ENCODE measurements around the gene HNRNPUL1. TPM values are rescaled to one million over a fixed set of nuclear protein-coding genes. Genes with fewer than 3 reads are reported as not detected.

Gene HNRNPUL1
- total and polyA plus RNA-seq, 9 of the 15 experiments (the other 6 are each of a cell fraction or from before 2014, with no cell fraction given), result 7.3 to 211 (median 85.0) TPM

DNA sequence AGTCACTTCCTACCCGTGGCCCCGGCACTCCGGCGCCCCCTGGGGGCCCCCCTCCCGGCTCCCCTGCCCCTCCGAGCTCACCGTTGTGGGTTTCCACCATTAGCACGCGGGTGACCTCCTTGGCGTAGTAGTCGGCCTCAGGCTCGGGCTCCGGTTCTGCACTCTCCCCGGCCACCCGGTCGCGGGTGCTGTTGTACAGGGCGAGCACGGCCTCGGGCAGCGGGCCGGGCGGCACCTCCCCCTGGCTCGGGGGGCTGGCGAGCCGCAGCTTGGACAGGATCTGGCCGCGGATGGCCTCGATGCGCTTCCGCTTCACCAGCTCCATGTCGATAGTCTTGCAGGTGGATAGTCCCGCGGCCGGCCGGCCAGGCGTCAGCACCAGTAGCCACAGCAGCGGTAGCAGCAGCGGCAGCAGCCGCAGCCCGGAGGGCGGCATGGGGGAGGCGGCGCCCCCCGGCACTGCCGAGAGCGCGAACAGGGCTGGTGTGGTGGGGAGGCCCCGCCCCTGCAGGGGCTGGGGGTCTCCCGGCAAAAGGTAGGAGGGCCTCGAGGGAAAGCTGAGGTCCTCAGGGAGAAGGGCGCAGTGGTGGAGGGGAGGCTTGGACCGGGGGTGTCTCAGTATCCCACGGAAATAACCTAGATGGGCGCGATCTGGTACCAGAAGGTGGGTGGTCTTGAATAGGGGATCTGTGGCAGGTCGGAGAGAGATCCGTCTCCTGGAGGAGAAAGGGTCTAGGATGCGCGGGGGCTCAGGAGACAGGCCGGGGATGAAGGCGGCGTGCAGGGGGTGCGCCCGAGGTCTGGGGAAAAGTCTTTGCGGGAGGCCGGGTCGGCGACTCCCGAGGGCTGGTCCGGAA lies 88.7 kb downstream of the HNRNPUL1 start (continued):
- 0 out of 2 replicates have a peak, but pooled peaks have one; percentile 53 for TF ChIP-seq TGIF2 (CRISPR knock-in tag; IDR thresholded peaks at IDR 0.05)
- no peak for TF ChIP-seq ZNF324 (CRISPR knock-in tag; IDR thresholded peaks at IDR 0.05)
- TF ChIP-seq RAD21 (CRISPR knock-in tag; conservative IDR thresholded peaks at IDR 0.05 in 1 of 2, IDR thresholded peaks at IDR 0.05 in 1 of 2), result peak; percentile 30 to 43; a peak in 3 of 4 replicates
- TF ChIP-seq ATF2 (CRISPR knock-in tag; IDR thresholded peaks at IDR 0.05), result no peak
- TF ChIP-seq ZNF174 (CRISPR knock-in tag; IDR thresholded peaks at IDR 0.05), result no peak
- TF ChIP-seq ZNF592 (IDR thresholded peaks at IDR 0.05), result peak; percentile 81
- TF ChIP-seq BRD9 (IDR thresholded peaks at IDR 0.05; ENCODE audit: low read depth, partially characterized antibody), result no peak
- TF ChIP-seq, protein P1, sequence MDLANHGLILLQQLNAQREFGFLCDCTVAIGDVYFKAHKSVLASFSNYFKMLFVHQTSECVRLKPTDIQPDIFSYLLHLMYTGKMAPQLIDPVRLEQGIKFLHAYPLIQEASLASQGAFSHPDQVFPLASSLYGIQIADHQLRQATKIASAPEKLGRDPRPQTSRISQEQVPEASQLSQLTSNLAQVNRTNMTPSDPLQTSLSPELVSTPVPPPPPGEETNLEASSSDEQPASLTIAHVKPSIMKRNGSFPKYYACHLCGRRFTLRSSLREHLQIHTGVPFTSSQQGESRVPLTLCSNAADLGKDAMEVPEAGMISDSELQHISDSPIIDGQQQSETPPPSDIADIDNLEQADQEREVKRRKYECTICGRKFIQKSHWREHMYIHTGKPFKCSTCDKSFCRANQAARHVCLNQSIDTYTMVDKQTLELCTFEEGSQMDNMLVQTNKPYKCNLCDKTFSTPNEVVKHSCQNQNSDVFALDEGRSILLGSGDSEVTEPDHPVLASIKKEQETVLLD (IDR thresholded peaks at IDR 0.05), result no peak
- no peak; a peak in 1 of 4 replicates for TF ChIP-seq CSDE1 (IDR thresholded peaks at IDR 0.05)
- TF ChIP-seq, protein P2, sequence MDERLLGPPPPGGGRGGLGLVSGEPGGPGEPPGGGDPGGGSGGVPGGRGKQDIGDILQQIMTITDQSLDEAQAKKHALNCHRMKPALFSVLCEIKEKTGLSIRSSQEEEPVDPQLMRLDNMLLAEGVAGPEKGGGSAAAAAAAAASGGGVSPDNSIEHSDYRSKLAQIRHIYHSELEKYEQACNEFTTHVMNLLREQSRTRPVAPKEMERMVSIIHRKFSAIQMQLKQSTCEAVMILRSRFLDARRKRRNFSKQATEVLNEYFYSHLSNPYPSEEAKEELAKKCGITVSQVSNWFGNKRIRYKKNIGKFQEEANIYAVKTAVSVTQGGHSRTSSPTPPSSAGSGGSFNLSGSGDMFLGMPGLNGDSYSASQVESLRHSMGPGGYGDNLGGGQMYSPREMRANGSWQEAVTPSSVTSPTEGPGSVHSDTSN (CRISPR knock-in tag; IDR thresholded peaks at IDR 0.05; ENCODE audit: low read depth), result no peak
- TF ChIP-seq, protein P2 (tag; conservative IDR thresholded peaks at IDR 0.05; ENCODE audit: low read depth), result no peak
- no peak for TF ChIP-seq EZH2 (IDR thresholded peaks at IDR 0.05; ENCODE audit: borderline replicate concordance, low read depth, low read length)
- TF ChIP-seq RBM17 (IDR thresholded peaks at IDR 0.05; ENCODE audit: borderline replicate concordance, low read depth, low read length), result no peak
- no peak for TF ChIP-seq TBL1XR1 (IDR thresholded peaks at IDR 0.05; ENCODE audit: low read length in 2 of 2)
- no peak for TF ChIP-seq ZNF778 (CRISPR knock-in tag; IDR thresholded peaks at IDR 0.05)
- TF ChIP-seq MECOM (CRISPR knock-in tag; IDR thresholded peaks at IDR 0.05), result no peak

Data from K562 (cell line).